Measurements from ENCODE around the gene CRYGN. TPM values are rescaled to one million over a fixed set of nuclear protein-coding genes. Genes with fewer than 3 reads are reported as not detected.

Gene CRYGN
- total and polyA plus RNA-seq, 2 experiments from 2014 or later, result 0.24 TPM; not detected in 1

GRCh38 chr7:151423936-151424335 is 16.0 kb downstream of the CRYGN start:
- no peak overlapping the region for H3K4me3 ChIP-seq
- WGBS (ENCODE audit: low lambda C conversion rate, missing lambda C conversion rate), result 89% methylated on average over 5 of the region's 5 CpGs
- H3K4me1 ChIP-seq (ENCODE audit: insufficient read depth), result peaks cover 13% of the 10 kb centered on the region
- H3K4me2 ChIP-seq, result no peak overlapping the region
- H3K79me2 ChIP-seq, result no peaks in the 10 kb centered on the region
- H3K9me2 ChIP-seq (replicated peaks; ENCODE audit: insufficient read depth), result no peaks in the 10 kb centered on the region
- H4K20me1 ChIP-seq (ENCODE audit: insufficient read depth, poor library complexity, severe bottlenecking), result no peaks in the 10 kb centered on the region
- H2AFZ ChIP-seq, result no peak overlapping the region
- H3K27me3 ChIP-seq, result no peaks in the 10 kb centered on the region
- DNase-seq (ENCODE audit: low spot score), result no peak
- no peaks in the 10 kb centered on the region for H3K9me3 ChIP-seq (ENCODE audit: low read depth)
- no peak for TF ChIP-seq EZH2phosphoT487 (IDR thresholded peaks at IDR 0.05; ENCODE audit: low read depth, severe bottlenecking, unreplicated experiment)
- no peak for TF ChIP-seq CTCF (IDR thresholded peaks at IDR 0.05; ENCODE audit: poor library complexity)
- TF ChIP-seq EZH2 (IDR thresholded peaks at IDR 0.05; ENCODE audit: borderline replicate concordance), result no peak
- no peaks in the 10 kb centered on the region for H3K36me3 ChIP-seq (replicated peaks; ENCODE audit: insufficient read depth, low read depth)
- no peak overlapping the region for H3K27ac ChIP-seq

GRCh38 chr7:151423226-151423625 is 16.7 kb downstream of the CRYGN start:
- whole genome bisulfite sequencing (ENCODE audit: low lambda C conversion rate, missing lambda C conversion rate), result 82% methylated on average over 7 of the region's 7 CpGs
- DNase-seq (ENCODE audit: low spot score), result no peak
- Histone ChIP-seq H3K4me2 (no peak overlapping the region), H2AFZ (no peak overlapping the region), H3K27me3 (no peaks in the 10 kb centered on the region), H4K20me1 (ENCODE audit: insufficient read depth, poor library complexity, severe bottlenecking) (no peaks in the 10 kb centered on the region), H3K27ac (no peak overlapping the region), H3K79me2 (no peaks in the 10 kb centered on the region), H3K4me3 (no peak overlapping the region), H3K9me3 (ENCODE audit: low read depth) (no peaks in the 10 kb centered on the region), H3K4me1 (ENCODE audit: insufficient read depth) (peaks cover 6% of the 10 kb centered on the region), H3K9me2 (replicated peaks; ENCODE audit: insufficient read depth) (no peaks in the 10 kb centered on the region), H3K36me3 (replicated peaks; ENCODE audit: insufficient read depth, low read depth) (no peaks in the 10 kb centered on the region)
- TF ChIP-seq EZH2 (IDR thresholded peaks at IDR 0.05; ENCODE audit: borderline replicate concordance) (no peak), CTCF (IDR thresholded peaks at IDR 0.05; ENCODE audit: poor library complexity) (no peak), EZH2phosphoT487 (IDR thresholded peaks at IDR 0.05; ENCODE audit: low read depth, severe bottlenecking, unreplicated experiment) (no peak)

- H3K9me3 ChIP-seq (ENCODE audit: low read depth), result no peaks in the 10 kb centered on the region
- H3K27me3 ChIP-seq, result no peaks in the 10 kb centered on the region
- H3K4me2 ChIP-seq, result no peak overlapping the region
- H2AFZ ChIP-seq, result no peak overlapping the region
- H3K27ac ChIP-seq, result no peak overlapping the region
- no peak overlapping the region for H3K4me3 ChIP-seq
- no peaks in the 10 kb centered on the region for H3K36me3 ChIP-seq (replicated peaks; ENCODE audit: insufficient read depth, low read depth)
- no peaks in the 10 kb centered on the region for H4K20me1 ChIP-seq (ENCODE audit: insufficient read depth, poor library complexity, severe bottlenecking)
- H3K4me1 ChIP-seq (ENCODE audit: insufficient read depth), result no peaks in the 10 kb centered on the region
- 65% methylated on average over 5 of the region's 5 CpGs for WGBS (ENCODE audit: low lambda C conversion rate, missing lambda C conversion rate)
- TF ChIP-seq EZH2 (IDR thresholded peaks at IDR 0.05; ENCODE audit: borderline replicate concordance) (no peak), CTCF (IDR thresholded peaks at IDR 0.05; ENCODE audit: poor library complexity) (no peak), EZH2phosphoT487 (IDR thresholded peaks at IDR 0.05; ENCODE audit: low read depth, severe bottlenecking, unreplicated experiment) (no peak)
- DNase-seq (ENCODE audit: low spot score), result no peak
- no peaks in the 10 kb centered on the region for H3K9me2 ChIP-seq (replicated peaks; ENCODE audit: insufficient read depth)
- H3K79me2 ChIP-seq, result no peaks in the 10 kb centered on the region
Observed at GRCh38 chr7:151422212-151422611, 17.7 kb downstream of the CRYGN start.

GRCh38 chr7:151420144-151420543 is 19.8 kb downstream of the CRYGN start:
- H3K4me3 ChIP-seq, result no peak overlapping the region
- H3K79me2 ChIP-seq, result no peaks in the 10 kb centered on the region
- H3K27me3 ChIP-seq, result no peaks in the 10 kb centered on the region
- no peak for DNase-seq (ENCODE audit: low spot score)
- no peaks in the 10 kb centered on the region for H3K9me2 ChIP-seq (replicated peaks; ENCODE audit: insufficient read depth)
- 74% methylated on average over 5 of the region's 5 CpGs for WGBS (ENCODE audit: low lambda C conversion rate, missing lambda C conversion rate)
- no peaks in the 10 kb centered on the region for H4K20me1 ChIP-seq (ENCODE audit: insufficient read depth, poor library complexity, severe bottlenecking)
- H3K4me1 ChIP-seq (ENCODE audit: insufficient read depth), result no peaks in the 10 kb centered on the region
- H3K4me2 ChIP-seq, result no peak overlapping the region
- no peak overlapping the region for H2AFZ ChIP-seq
- H3K36me3 ChIP-seq (replicated peaks; ENCODE audit: insufficient read depth, low read depth), result no peaks in the 10 kb centered on the region
- H3K27ac ChIP-seq, result no peak overlapping the region
- no peaks in the 10 kb centered on the region for H3K9me3 ChIP-seq (ENCODE audit: low read depth)
- no peak for TF ChIP-seq EZH2phosphoT487 (IDR thresholded peaks at IDR 0.05; ENCODE audit: low read depth, severe bottlenecking, unreplicated experiment)
- TF ChIP-seq CTCF (IDR thresholded peaks at IDR 0.05; ENCODE audit: poor library complexity), result no peak
- no peak for TF ChIP-seq EZH2 (IDR thresholded peaks at IDR 0.05; ENCODE audit: borderline replicate concordance)

Measured in hepatocyte (in vitro differentiated cells).